Erythroblast (primary cell): ENCODE data around the gene NR2C2.

Experiments used
- GATA1 ChIP-seq: IDR thresholded peaks from 2 replicates; pipeline ENCODE4 v1.6.1; 2011; ENCODE audit warnings: low read depth, mild to moderate bottlenecking, control low read depth, low read length, moderate library complexity
- POLR2A ChIP-seq: IDR thresholded peaks from 2 replicates; pipeline ENCODE4 v1.6.1; 2011; ENCODE audit warnings: mild to moderate bottlenecking, low read length

- TF ChIP-seq POLR2A (no peak), GATA1 (no peak)
Measured at GRCh38 chr3:14899993-14900618, 47.3 kb upstream of the NR2C2 start.
